ENCODE results near the gene PROSER3. TPM values are rescaled to one million over a fixed set of nuclear protein-coding genes. Genes with fewer than 3 reads are reported as not detected.

PROSER3 gene
- total and polyA plus RNA-seq, 9 of the 15 experiments (the other 6 are each of a cell fraction or from before 2014, with no cell fraction given): 1.0 to 39.5 (median 5.1) TPM

GRCh38 chr19:35740423-35741202, 17.4 kb upstream of the PROSER3 start (continued):
- peak; percentile 88; the same call in 1 of the 2 replicates for TF ChIP-seq TFAP4 (CRISPR knock-in tag; IDR thresholded peaks at IDR 0.05; ENCODE audit: borderline replicate concordance)
- no peak for TF ChIP-seq PREB (CRISPR knock-in tag; IDR thresholded peaks at IDR 0.05)
- TF ChIP-seq ID3 (CRISPR knock-in tag; IDR thresholded peaks at IDR 0.05): no peak
- 0 out of 2 replicates have a peak, but pooled peaks have one; percentile 20 for TF ChIP-seq ID3 (tag; IDR thresholded peaks at IDR 0.05)
- 0 out of 2 replicates have a peak, but pooled peaks have one; percentile 9 for TF ChIP-seq ZBTB2 (IDR thresholded peaks at IDR 0.05)
- TF ChIP-seq PRMT5 (CRISPR knock-in tag; IDR thresholded peaks at IDR 0.05): no peak
- peak; percentile 60 for TF ChIP-seq E2F8 (IDR thresholded peaks at IDR 0.05; ENCODE audit: low read depth, partially characterized antibody)
- peak; percentile 71; the same call in 1 of the 2 replicates for TF ChIP-seq CBFA2T3 (IDR thresholded peaks at IDR 0.05)
- peak; percentile 92 for TF ChIP-seq CXXC5 (CRISPR knock-in tag; IDR thresholded peaks at IDR 0.05)
- peak; percentile 79 for TF ChIP-seq SAP30 (IDR thresholded peaks at IDR 0.05; ENCODE audit: borderline replicate concordance, insufficient read depth, low read depth, low read length, poor library complexity, severe bottlenecking)
- peak; percentile 65; the same call in 1 of the 2 replicates for TF ChIP-seq NBN (IDR thresholded peaks at IDR 0.05; ENCODE audit: low read depth)
- TF ChIP-seq MAX (CRISPR knock-in tag; IDR thresholded peaks at IDR 0.05): peak; percentile 81
- TF ChIP-seq THAP7 (CRISPR knock-in tag; IDR thresholded peaks at IDR 0.05): 0 out of 2 replicates have a peak, but pooled peaks have one; percentile 59

All from K562 (cell line).